B cell (primary cell): ENCODE measurements around the gene NTN1.

Experiments used
- CTCF ChIP-seq: fragments of 200-600 bp; IDR thresholded peaks from one replicate; pipeline ENCODE4 v1.8.0; 2022; ENCODE audit warnings: antibody characterized with exemption, mild to moderate bottlenecking
- EZH2 ChIP-seq: IDR thresholded peaks from 2 replicates; pipeline ENCODE4 v1.6.1; 2012; ENCODE audit warnings: borderline replicate concordance, low read depth, mild to moderate bottlenecking, moderate library complexity, low read length; ENCODE audit not compliant: insufficient read depth, poor library complexity, severe bottlenecking

GRCh38 chr17:9053406-9053805, 32.1 kb downstream of the NTN1 start:
- no peak for TF ChIP-seq CTCF
- no peak for TF ChIP-seq EZH2
